ENCODE results near the gene ANKRD13D.

DNA sequence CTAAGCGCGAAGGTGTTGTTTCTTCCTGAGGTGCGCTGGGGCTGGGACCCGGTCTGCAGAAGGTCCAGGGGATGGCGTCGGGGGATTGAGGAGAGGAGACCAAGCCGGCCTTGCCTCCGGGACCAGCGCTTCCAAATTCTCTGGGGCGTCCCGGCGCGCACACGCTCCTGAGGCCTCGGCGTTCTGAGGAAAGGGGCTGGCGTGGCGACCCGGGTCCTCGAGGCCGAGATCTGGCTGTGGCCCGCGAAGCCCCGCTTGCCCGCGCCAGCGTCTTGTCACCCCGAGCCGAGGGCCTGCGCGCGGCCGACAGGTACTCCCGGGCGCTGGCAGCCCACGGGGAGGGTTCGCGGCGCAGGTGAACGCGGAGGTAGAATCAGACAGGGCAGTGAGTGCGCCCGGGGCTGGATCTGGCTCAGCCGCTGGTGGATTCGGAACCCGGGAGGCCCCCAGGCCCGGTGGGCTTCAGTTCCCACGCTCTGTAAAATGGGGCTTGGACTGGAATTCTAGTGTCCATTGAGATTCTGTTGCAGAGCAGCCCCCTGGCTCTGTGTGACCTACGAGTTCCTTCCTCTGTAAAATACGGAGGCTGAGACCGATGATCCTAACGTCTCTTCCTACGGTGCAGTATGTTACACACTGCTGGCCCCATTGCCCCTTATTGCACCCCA, 28.9 kb downstream of the ANKRD13D start:
- TF ChIP-seq CBX8 (IDR thresholded peaks at IDR 0.05; ENCODE audit: borderline replicate concordance, low read depth, low read length) (no peak), ZNF274 (IDR thresholded peaks at IDR 0.05; ENCODE audit: borderline replicate concordance, extremely low read depth, low read length) (no peak), POLR2A (IDR thresholded peaks at IDR 0.05; ENCODE audit: control extremely low read depth in 1 of 2, low read depth in 2 of 2, low read length in 2 of 2) (no peak), CTBP2 (IDR thresholded peaks at IDR 0.05; ENCODE audit: borderline replicate concordance, insufficient read depth, insufficient read length, low read length) (no peak), CEBPB (IDR thresholded peaks at IDR 0.05; ENCODE audit: low read depth, low read length) (no peak), CHD2 (IDR thresholded peaks at IDR 0.05; ENCODE audit: low read length) (no peak), BRCA1 (IDR thresholded peaks at IDR 0.05; ENCODE audit: low read depth, low read length) (no peak), JUND (IDR thresholded peaks at IDR 0.05; ENCODE audit: low read length) (no peak), YY1 (IDR thresholded peaks at IDR 0.05; ENCODE audit: low read depth, low read length) (no peak)
- TF ChIP-seq, protein P1, sequence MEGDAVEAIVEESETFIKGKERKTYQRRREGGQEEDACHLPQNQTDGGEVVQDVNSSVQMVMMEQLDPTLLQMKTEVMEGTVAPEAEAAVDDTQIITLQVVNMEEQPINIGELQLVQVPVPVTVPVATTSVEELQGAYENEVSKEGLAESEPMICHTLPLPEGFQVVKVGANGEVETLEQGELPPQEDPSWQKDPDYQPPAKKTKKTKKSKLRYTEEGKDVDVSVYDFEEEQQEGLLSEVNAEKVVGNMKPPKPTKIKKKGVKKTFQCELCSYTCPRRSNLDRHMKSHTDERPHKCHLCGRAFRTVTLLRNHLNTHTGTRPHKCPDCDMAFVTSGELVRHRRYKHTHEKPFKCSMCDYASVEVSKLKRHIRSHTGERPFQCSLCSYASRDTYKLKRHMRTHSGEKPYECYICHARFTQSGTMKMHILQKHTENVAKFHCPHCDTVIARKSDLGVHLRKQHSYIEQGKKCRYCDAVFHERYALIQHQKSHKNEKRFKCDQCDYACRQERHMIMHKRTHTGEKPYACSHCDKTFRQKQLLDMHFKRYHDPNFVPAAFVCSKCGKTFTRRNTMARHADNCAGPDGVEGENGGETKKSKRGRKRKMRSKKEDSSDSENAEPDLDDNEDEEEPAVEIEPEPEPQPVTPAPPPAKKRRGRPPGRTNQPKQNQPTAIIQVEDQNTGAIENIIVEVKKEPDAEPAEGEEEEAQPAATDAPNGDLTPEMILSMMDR (IDR thresholded peaks at IDR 0.05; ENCODE audit: control extremely low read depth in 1 of 3, insufficient read depth in 1 of 3, low read depth in 1 of 3, low read length in 3 of 3): no peak
